Fibroblast of pulmonary artery (primary cell): ENCODE data around the gene TAF3.

Experiments
- DNase-seq: peaks from one replicate; pipeline ENCODE4 v3.0.0-alpha.2; 2010; ENCODE audit warnings: low read depth
- H3K4me3 ChIP-seq: replicated peaks from 2 replicates; pipeline ENCODE4 v1.5.1; 2011; ENCODE audit warnings: low read depth, mild to moderate bottlenecking, control low read depth, low read length, moderate library complexity
- CTCF ChIP-seq: IDR thresholded peaks from 2 replicates; pipeline ENCODE4 v1.5.1; 2011; ENCODE audit warnings: mild to moderate bottlenecking, control low read depth, low read length, inconsistent platforms; ENCODE audit errors: missing control alignments

TAF3 gene

GRCh38 chr10:7972367-7972766 is 154.1 kb downstream of the TAF3 start:
- TF ChIP-seq CTCF: no peak
- DNase-seq: no peak
- no peak overlapping the region for H3K4me3 ChIP-seq

GRCh38 chr10:7980196-7980595 is 161.9 kb downstream of the TAF3 start:
- DNase-seq: no peak
- TF ChIP-seq CTCF: no peak
- no peak overlapping the region for H3K4me3 ChIP-seq

- no peak for TF ChIP-seq CTCF
- H3K4me3 ChIP-seq: no peak overlapping the region
- DNase-seq: no peak
These were observed 164.4 kb downstream of the TAF3 start for GRCh38 chr10:7982727-7983126.

GRCh38 chr10:7984325-7984724 is 166.0 kb downstream of the TAF3 start:
- no peak for TF ChIP-seq CTCF
- no peak for DNase-seq
- H3K4me3 ChIP-seq: no peak overlapping the region

- no peak for DNase-seq
- H3K4me3 ChIP-seq: no peak overlapping the region
- no peak for TF ChIP-seq CTCF
These were observed 166.6 kb downstream of the TAF3 start for GRCh38 chr10:7984896-7985295.

DNA sequence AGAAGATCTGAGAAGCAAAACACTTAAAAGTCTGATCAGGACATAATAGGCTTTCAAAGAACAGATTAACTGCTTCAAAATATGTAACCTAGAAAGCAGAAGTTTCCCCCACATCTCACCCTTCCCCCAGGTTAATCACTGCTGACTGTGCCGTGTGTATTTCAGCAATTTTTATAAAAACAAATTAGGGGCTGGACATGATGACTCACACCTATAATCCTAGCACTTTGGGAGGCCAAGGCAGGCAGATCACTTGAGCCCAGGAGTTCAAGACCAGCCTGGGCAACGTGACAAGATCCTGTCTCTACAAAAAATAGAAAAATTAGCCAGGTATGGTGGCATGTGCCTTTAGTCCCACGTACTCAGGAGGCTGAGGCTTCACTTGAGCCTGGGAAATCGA is 168.5 kb downstream of the TAF3 start:
- no peak for TF ChIP-seq CTCF
- DNase-seq: no peak
- H3K4me3 ChIP-seq: no peak overlapping the region

DNA sequence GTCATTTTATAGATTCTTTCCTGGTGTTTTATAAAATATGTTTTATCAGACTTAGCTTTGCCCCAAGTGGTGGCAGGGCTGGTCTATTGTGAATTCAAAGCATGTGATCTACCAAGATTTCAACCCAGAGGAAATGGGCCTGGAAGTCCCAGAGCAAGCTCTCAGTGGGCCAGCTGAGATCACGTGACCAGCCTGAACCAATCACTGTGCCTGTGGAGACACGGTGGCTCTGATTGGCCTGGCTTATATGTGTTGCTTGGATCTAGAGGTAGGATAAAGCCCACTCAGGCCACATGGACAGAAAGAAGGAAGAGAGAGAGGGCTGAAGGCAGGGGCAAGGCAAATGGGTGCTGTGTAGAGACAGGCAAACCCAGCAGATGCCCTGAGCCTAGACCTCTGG is 170.7 kb downstream of the TAF3 start:
- no peak for TF ChIP-seq CTCF
- DNase-seq: no peak
- no peak overlapping the region for H3K4me3 ChIP-seq
